Measurements from ENCODE around the gene MIF4GD. TPM values are rescaled to one million over a fixed set of nuclear protein-coding genes. Genes with fewer than 3 reads are reported as not detected.
A peak's percentile ranks its signal among the peaks of the same experiment; 100 is the strongest.

The MIF4GD gene
- total and polyA plus RNA-seq, 2 of the 4 experiments (the other 2 are of a cell fraction) = 4.1 to 6.9 TPM

DNA sequence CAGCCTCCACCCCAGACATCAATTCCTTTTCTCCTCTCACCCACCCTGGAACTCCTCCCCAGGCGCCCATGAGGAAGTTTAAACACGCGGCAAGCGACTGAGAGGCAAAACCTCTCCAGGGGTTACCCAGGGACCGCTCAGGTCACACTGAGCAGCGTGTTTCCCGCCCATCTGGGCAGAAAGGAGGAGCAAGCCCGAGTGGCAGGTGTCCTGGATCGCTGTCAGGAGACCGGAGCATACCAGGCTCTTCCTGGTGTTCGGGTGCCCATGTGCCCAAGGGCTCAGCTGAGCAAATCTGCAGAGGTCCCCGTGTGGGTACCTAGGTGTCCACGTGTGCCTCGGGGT, 17.7 kb upstream of the MIF4GD start:
- intact Hi-C loops (cut with micrococcal nuclease) = no loop called here
- dilution Hi-C loops (cut with HindIII; ENCODE audit: low sequenced_read_pairs, unreplicated experiment) = no loop called here
- no TSS peak for BruUV-seq (replicated peaks)
- in situ Hi-C loops (cut with MboI; ENCODE audit: low sequenced_read_pairs) = no loop called here
- Histone ChIP-seq H2BK5ac (ENCODE audit: low read depth, low read length, poor library complexity, severe bottlenecking) (no peak overlapping the region), H3K14ac (replicated peaks; ENCODE audit: low read depth, low read length) (peak overlapping the region; percentile 21; the same call in 1 of the 2 replicates), H3K9me3 (ENCODE audit: control insufficient read depth, insufficient read depth, low read length) (no peaks in the 10 kb centered on the region), H3K79me1 (ENCODE audit: low read depth in 1 of 2, low read length in 2 of 2) (peaks cover 0 to 13% of the 10 kb centered on the region in 2 experiments; a peak in 1 of 4 replicates), H4K8ac (ENCODE audit: low read depth in 2 of 2, low read length in 2 of 2) (peak overlapping the region in 1 of 2 experiments; percentile 71; a peak in 1 of 4 replicates), H2BK15ac (ENCODE audit: low read depth, low read length) (no peak overlapping the region), H2BK20ac (ENCODE audit: low read depth, low read length) (no peak overlapping the region), H4K20me1 (ENCODE audit: insufficient read depth, low read length) (no peaks in the 10 kb centered on the region), H4K5ac (ENCODE audit: low read depth, low read length) (no peak overlapping the region; the same call in 1 of the 2 replicates), H3K27ac (ENCODE audit: insufficient read depth, low read length) (no peak overlapping the region; the same call in 1 of the 2 replicates), H2BK120ac (ENCODE audit: low read depth, low read length) (no peak overlapping the region), H3K27me3 (ENCODE audit: control insufficient read depth, insufficient read depth, low read length) (no peaks in the 10 kb centered on the region), H3K9me1 (ENCODE audit: insufficient read depth, low read length) (peaks cover 4% of the 10 kb centered on the region; the same call in 1 of the 2 replicates), H3K9ac (ENCODE audit: low read depth, low read length) (peak overlapping the region; percentile 52), H3K4me1 (ENCODE audit: control insufficient read depth, insufficient read depth, low read length) (no peaks in the 10 kb centered on the region), H2AFZ (replicated peaks; ENCODE audit: low read length, poor library complexity) (peak overlapping the region; percentile 94), H4K91ac (ENCODE audit: insufficient read depth, low read depth, low read length) (no peak overlapping the region), H3K56ac (ENCODE audit: extremely low read depth, insufficient read depth, low read length) (no peak overlapping the region), H2AK9ac (replicated peaks; ENCODE audit: low read depth, low read length, poor library complexity) (peak overlapping the region; percentile 76), H3K23ac (ENCODE audit: low read depth, low read length) (peak overlapping the region; percentile 40; the same call in 1 of the 2 replicates), H3K4me2 (ENCODE audit: low read depth, low read length) (peak overlapping the region; percentile 82), H2AK5ac (ENCODE audit: low read depth, low read length) (no peak overlapping the region), H3K4me3 (ENCODE audit: insufficient read depth, low read depth, low read length) (peak overlapping the region; percentile 70), H3K4ac (ENCODE audit: low read depth, low read length) (peak overlapping the region; percentile 39), H3K18ac (ENCODE audit: low read depth, low read length) (no peak overlapping the region), H3K36me3 (ENCODE audit: control insufficient read depth, insufficient read depth, low read length) (peaks cover 3% of the 10 kb centered on the region; the same call in 1 of the 2 replicates)
- TF ChIP-seq, protein P1, sequence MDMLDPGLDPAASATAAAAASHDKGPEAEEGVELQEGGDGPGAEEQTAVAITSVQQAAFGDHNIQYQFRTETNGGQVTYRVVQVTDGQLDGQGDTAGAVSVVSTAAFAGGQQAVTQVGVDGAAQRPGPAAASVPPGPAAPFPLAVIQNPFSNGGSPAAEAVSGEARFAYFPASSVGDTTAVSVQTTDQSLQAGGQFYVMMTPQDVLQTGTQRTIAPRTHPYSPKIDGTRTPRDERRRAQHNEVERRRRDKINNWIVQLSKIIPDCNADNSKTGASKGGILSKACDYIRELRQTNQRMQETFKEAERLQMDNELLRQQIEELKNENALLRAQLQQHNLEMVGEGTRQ (IDR thresholded peaks at IDR 0.05; ENCODE audit: low read depth, low read length) = no peak
- TF ChIP-seq RAD21 (IDR thresholded peaks at IDR 0.05; ENCODE audit: low read length) (no peak), MXI1 (IDR thresholded peaks at IDR 0.05; ENCODE audit: borderline replicate concordance, low read depth, low read length) (no peak), MAFK (IDR thresholded peaks at IDR 0.05; ENCODE audit: low read depth, low read length) (no peak), ELK1 (IDR thresholded peaks at IDR 0.05; ENCODE audit: borderline replicate concordance, low read depth, low read length) (no peak), POLR2A (IDR thresholded peaks at IDR 0.05; ENCODE audit: low read depth, low read length) (no peak), FOS (IDR thresholded peaks at IDR 0.05; ENCODE audit: low read depth, low read length) (no peak)
- ATAC-seq (ENCODE audit: low read depth) (peak; percentile 3), DNase-seq (no peak)
- ChIA-PET CTCF (interaction anchor here (0.8 to 1.7 kb wide), 7 partner anchors 9 to 123 kb away, joined by 3 to 15 read pairs (median 5); partner anchors contain the start of genes GRB2 and MIF4GD), POLR2A (ENCODE audit: unreplicated experiment) (interaction anchor here (0.7 to 1.4 kb wide), 3 partner anchors 48 to 118 kb away, joined by 3 to 5 read pairs (median 3); no protein-coding TSS in a partner anchor)
- WGBS, 2 experiments (ENCODE audit: extremely low coverage in 2 of 2, insufficient read length in 1 of 2) = 2% methylated on average over 9 of the region's 14 CpGs; no CpG with 5 or more reads in 1 of the 2 experiments

Data from IMR-90 (cell line).